ENCODE data around the gene DIP2C. TPM values are rescaled to one million over a fixed set of nuclear protein-coding genes. Genes with fewer than 3 reads are reported as not detected.

DIP2C gene
- polyA plus RNA-seq, 1 of the 3 experiments (the other 2 are of a cell fraction) = 8.7 TPM

DNA sequence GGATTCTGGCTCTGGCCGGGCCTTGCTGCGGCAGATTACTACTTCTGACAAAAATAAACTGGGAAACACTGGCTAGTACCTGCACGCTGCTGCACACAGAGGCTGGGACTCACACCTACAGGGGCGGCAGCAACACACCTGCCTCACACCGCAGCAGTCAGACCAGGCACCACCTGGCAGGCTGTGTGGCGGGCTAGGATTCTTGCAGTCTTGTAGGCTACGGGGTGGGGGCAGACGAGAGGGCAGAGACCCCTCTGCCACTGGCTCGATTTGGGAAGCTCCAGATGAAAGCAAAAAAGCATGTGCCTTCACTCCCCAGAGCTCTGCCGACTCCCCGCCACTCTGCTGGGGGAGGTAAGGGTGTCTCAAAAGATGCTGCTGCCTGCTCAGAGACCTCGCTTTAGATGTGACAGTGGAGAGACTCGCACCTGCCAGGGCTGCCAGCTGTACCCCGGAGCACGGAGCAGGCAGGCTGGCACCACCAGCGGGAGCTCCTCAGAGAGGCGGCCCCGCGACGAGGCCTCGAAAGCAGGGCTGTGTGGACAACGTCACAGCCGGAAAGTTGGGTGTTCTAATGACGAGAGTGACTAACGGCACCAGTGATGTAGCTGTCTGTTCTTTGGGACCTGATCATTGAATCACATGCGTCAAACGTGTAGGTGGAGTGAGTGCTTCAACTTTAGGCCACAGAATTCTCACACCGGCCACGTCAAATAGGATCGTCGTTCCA is 303.7 kb downstream of the DIP2C start (continued):
- TF ChIP-seq, protein P1, sequence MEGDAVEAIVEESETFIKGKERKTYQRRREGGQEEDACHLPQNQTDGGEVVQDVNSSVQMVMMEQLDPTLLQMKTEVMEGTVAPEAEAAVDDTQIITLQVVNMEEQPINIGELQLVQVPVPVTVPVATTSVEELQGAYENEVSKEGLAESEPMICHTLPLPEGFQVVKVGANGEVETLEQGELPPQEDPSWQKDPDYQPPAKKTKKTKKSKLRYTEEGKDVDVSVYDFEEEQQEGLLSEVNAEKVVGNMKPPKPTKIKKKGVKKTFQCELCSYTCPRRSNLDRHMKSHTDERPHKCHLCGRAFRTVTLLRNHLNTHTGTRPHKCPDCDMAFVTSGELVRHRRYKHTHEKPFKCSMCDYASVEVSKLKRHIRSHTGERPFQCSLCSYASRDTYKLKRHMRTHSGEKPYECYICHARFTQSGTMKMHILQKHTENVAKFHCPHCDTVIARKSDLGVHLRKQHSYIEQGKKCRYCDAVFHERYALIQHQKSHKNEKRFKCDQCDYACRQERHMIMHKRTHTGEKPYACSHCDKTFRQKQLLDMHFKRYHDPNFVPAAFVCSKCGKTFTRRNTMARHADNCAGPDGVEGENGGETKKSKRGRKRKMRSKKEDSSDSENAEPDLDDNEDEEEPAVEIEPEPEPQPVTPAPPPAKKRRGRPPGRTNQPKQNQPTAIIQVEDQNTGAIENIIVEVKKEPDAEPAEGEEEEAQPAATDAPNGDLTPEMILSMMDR (IDR thresholded peaks at IDR 0.05) = no peak
- TF ChIP-seq RFX5 (IDR thresholded peaks at IDR 0.05; ENCODE audit: low read length) (no peak), FOXJ3 (CRISPR knock-in tag; IDR thresholded peaks at IDR 0.05) (no peak), MAX (IDR thresholded peaks at IDR 0.05; ENCODE audit: low read depth) (no peak)
- TF ChIP-seq, protein P2, sequence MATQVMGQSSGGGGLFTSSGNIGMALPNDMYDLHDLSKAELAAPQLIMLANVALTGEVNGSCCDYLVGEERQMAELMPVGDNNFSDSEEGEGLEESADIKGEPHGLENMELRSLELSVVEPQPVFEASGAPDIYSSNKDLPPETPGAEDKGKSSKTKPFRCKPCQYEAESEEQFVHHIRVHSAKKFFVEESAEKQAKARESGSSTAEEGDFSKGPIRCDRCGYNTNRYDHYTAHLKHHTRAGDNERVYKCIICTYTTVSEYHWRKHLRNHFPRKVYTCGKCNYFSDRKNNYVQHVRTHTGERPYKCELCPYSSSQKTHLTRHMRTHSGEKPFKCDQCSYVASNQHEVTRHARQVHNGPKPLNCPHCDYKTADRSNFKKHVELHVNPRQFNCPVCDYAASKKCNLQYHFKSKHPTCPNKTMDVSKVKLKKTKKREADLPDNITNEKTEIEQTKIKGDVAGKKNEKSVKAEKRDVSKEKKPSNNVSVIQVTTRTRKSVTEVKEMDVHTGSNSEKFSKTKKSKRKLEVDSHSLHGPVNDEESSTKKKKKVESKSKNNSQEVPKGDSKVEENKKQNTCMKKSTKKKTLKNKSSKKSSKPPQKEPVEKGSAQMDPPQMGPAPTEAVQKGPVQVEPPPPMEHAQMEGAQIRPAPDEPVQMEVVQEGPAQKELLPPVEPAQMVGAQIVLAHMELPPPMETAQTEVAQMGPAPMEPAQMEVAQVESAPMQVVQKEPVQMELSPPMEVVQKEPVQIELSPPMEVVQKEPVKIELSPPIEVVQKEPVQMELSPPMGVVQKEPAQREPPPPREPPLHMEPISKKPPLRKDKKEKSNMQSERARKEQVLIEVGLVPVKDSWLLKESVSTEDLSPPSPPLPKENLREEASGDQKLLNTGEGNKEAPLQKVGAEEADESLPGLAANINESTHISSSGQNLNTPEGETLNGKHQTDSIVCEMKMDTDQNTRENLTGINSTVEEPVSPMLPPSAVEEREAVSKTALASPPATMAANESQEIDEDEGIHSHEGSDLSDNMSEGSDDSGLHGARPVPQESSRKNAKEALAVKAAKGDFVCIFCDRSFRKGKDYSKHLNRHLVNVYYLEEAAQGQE (IDR thresholded peaks at IDR 0.05; ENCODE audit: low read depth, low read length) = no peak

DNA sequence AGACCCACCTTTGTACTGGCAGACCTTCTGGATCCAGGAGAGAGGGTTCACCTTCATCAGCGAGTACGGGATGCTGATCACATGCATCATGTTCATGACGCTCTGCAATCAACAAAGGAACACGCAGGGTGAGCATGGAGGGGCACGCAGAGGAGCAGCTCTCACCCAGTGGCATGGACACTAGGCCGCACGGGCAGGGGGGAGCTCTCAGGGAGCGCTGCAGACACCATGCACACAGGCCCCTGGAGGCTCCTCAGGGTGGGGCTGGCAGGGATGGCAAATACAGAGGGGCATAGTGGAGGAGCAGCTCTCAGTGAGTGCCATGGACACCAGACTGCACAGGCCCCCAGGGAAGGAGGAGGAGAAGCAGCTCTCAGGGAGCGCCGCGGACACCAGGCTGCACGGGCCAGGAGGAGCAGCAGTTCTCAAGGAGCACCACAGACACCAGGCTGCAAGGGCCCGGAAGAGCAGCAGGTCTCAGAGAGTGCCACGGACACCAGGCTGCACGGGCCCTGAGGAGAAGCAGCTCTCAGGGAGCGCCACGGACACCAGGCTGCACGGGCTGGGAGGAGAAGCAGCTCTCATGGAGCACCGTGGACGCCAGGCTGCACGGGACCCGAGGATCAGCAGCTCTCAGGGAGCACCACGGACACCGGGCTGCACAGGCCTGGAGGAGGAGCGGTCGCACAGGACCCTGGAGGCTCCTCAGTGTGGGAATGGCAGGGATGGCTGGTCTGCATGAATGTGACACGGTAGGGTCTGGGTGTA is 304.7 kb downstream of the DIP2C start:
- CTCF ChIA-PET = no interaction called here
- H2AFZ ChIP-seq (ENCODE audit: low read depth) = no peak overlapping the region
- POLR2A ChIA-PET = no interaction called here
- H3K4me3 ChIP-seq (ENCODE audit: low read depth in 2 of 2, low read length in 1 of 2) = no peak overlapping the region
- H3K79me2 ChIP-seq (ENCODE audit: insufficient read depth) = no peaks in the 10 kb centered on the region
- H3K27ac ChIP-seq (ENCODE audit: low read depth in 2 of 2, low read length in 1 of 2) = no peak overlapping the region
- H3K9me2 ChIP-seq = no peaks in the 10 kb centered on the region
- no peak overlapping the region for H3K9ac ChIP-seq
- no peaks in the 10 kb centered on the region for H3F3A ChIP-seq (replicated peaks; ENCODE audit: insufficient read depth)
- no peaks in the 10 kb centered on the region for H3K9me3 ChIP-seq
- no peaks in the 10 kb centered on the region for H4K20me1 ChIP-seq (ENCODE audit: insufficient read depth)
- no peak overlapping the region for H3K4me2 ChIP-seq
- 93% methylated on average over 11 of the region's 27 CpGs for WGBS (ENCODE audit: low lambda C conversion rate)
- no peaks in the 10 kb centered on the region for H3K27me3 ChIP-seq (ENCODE audit: insufficient read depth)
- TF ChIP-seq GATA2 (CRISPR knock-in tag; IDR thresholded peaks at IDR 0.05) = no peak
- TF ChIP-seq YY1 (IDR thresholded peaks at IDR 0.05; ENCODE audit: low read depth) = no peak
- TF ChIP-seq, protein P3, sequence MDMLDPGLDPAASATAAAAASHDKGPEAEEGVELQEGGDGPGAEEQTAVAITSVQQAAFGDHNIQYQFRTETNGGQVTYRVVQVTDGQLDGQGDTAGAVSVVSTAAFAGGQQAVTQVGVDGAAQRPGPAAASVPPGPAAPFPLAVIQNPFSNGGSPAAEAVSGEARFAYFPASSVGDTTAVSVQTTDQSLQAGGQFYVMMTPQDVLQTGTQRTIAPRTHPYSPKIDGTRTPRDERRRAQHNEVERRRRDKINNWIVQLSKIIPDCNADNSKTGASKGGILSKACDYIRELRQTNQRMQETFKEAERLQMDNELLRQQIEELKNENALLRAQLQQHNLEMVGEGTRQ (IDR thresholded peaks at IDR 0.05; ENCODE audit: borderline replicate concordance, low read depth, low read length) = no peak
- no peak for TF ChIP-seq POLR2AphosphoS5 (IDR thresholded peaks at IDR 0.05; ENCODE audit: low read depth, low read length)
- TF ChIP-seq RFX5 (IDR thresholded peaks at IDR 0.05; ENCODE audit: low read length) = no peak
- no peak for TF ChIP-seq NRF1 (IDR thresholded peaks at IDR 0.05; ENCODE audit: low read depth, low read length)
- TF ChIP-seq RXRA (IDR thresholded peaks at IDR 0.05; ENCODE audit: borderline replicate concordance, low read depth) = no peak
- TF ChIP-seq RCOR1 (IDR thresholded peaks at IDR 0.05; ENCODE audit: low read length) = no peak
- TF ChIP-seq EP300 (IDR thresholded peaks at IDR 0.05; ENCODE audit: borderline replicate concordance in 1 of 2, low read depth in 1 of 2, low read length in 1 of 2) = no peak
- TF ChIP-seq MXI1 (IDR thresholded peaks at IDR 0.05; ENCODE audit: low read depth, low read length) = no peak
- no peak for TF ChIP-seq GABPA (IDR thresholded peaks at IDR 0.05; ENCODE audit: low read depth)
- no peaks in the 10 kb centered on the region for H3K4me1 ChIP-seq (ENCODE audit: control insufficient read depth in 1 of 2, insufficient read depth in 2 of 2, low read depth in 1 of 2, low read length in 1 of 2)
- no peak for DNase-seq
- H3K36me3 ChIP-seq (replicated peaks in 1 of 2; ENCODE audit: control insufficient read depth in 1 of 2, insufficient read depth in 2 of 2, low read length in 1 of 2) = peaks cover 23 to 52% of the 10 kb centered on the region in 2 experiments
